Hippocampal formation (tissue), 2 donors: ENCODE measurements around the gene TECTA.
"Not testable (repeated sequence)": the region's sequence is repeated elsewhere in the genome, so short reads cannot be mapped to it uniquely, and the experiment has no call there.

Experiments
- DNase-seq, 2 donors: peaks; one replicate each; lab custom pipeline; 2025; lab: John Stamatoyannopoulos, UW

TECTA gene

GRCh38 chr11:121229495-121230215 lies 128.6 kb downstream of the TECTA start:
- no peak for DNase-seq

GRCh38 chr11:121231576-121232278 lies 130.7 kb downstream of the TECTA start:
- DNase-seq = no peak

GRCh38 chr11:121235057-121235456 lies 134.0 kb downstream of the TECTA start:
- DNase-seq = no peak

GRCh38 chr11:121236115-121237001 lies 135.3 kb downstream of the TECTA start:
- no peak for DNase-seq

GRCh38 chr11:121237247-121237646 lies 136.2 kb downstream of the TECTA start:
- DNase-seq = not testable (repeated sequence)

- DNase-seq = no peak
Observed at GRCh38 chr11:121237686-121238658, 136.9 kb downstream of the TECTA start.

GRCh38 chr11:121238956-121239355 lies 137.9 kb downstream of the TECTA start:
- DNase-seq = no peak

- not testable (repeated sequence) for DNase-seq
Observed at GRCh38 chr11:121240001-121240400, 139.0 kb downstream of the TECTA start.

GRCh38 chr11:121240650-121241303 lies 139.7 kb downstream of the TECTA start:
- no peak for DNase-seq
